ENCODE measurements around the gene FEZ2. TPM values are rescaled to one million over a fixed set of nuclear protein-coding genes. Genes with fewer than 3 reads are reported as not detected.

FEZ2 gene
- total and polyA plus RNA-seq, 10 of the 15 experiments (the other 5 are each of a cell fraction or from before 2014, with no cell fraction given), result 3.0 to 15.4 (median 6.6) TPM

GRCh38 chr2:36516136-36516870 is 81.7 kb downstream of the FEZ2 start:
- in situ Hi-C loops (cut with MboI), result no loop called here

More at GRCh38 chr2:36516136-36516870, 81.7 kb downstream of the FEZ2 start:
- Histone ChIP-seq H3K4me3 (no peak overlapping the region), H3K79me2 (ENCODE audit: control insufficient read depth, insufficient read depth, low read length) (no peaks in the 10 kb centered on the region), H2AFZ (ENCODE audit: control insufficient read depth, low read depth, low read length) (no peak overlapping the region), H3K4me2 (ENCODE audit: control insufficient read depth, insufficient read depth) (no peak overlapping the region), H3K9ac (ENCODE audit: control insufficient read depth, insufficient read depth, low read length) (no peak overlapping the region), H3K4me1 (ENCODE audit: control insufficient read depth, insufficient read depth, low read length) (no peaks in the 10 kb centered on the region), H3K9me3 (replicated peaks; ENCODE audit: control insufficient read depth, insufficient read depth, low read length) (no peaks in the 10 kb centered on the region), H3K27me3 (replicated peaks in 1 of 2; ENCODE audit: control insufficient read depth in 2 of 2, insufficient read depth in 2 of 2, low read length in 1 of 2) (no peaks in the 10 kb centered on the region), H3K27ac (ENCODE audit: control insufficient read depth, insufficient read depth) (no peak overlapping the region), H4K20me1 (ENCODE audit: control insufficient read depth, insufficient read depth) (no peaks in the 10 kb centered on the region), H3K36me3 (ENCODE audit: control insufficient read depth in 2 of 2, insufficient read depth in 2 of 2, low read length in 1 of 2) (no peaks in the 10 kb centered on the region)
- ATAC-seq (no peak), DNase-seq (ENCODE audit: low read depth, low spot score) (no peak), FAIRE-seq (no peak)
- CTCF ChIA-PET, result interaction anchor here (0.8 kb wide), 1 partner anchor 11 kb away, joined by 3 read pairs; no protein-coding TSS in a partner anchor
- RAD21 ChIA-PET (ENCODE audit: unreplicated experiment), result no interaction called here
- SMC1A ChIA-PET (ENCODE audit: uncharacterized antibody, unreplicated experiment), result interaction anchor here (1.2 kb wide), 2 partner anchors 14 to 265 kb away, joined by 3 to 5 read pairs; no protein-coding TSS in a partner anchor
- POLR2A ChIA-PET, result no interaction called here
- WGBS (ENCODE audit: insufficient coverage, insufficient replicate concordance, low lambda C conversion rate, missing lambda C conversion rate), result 30% methylated on average over 8 of the region's 8 CpGs
- BruUV-seq (replicated peaks), result no TSS peak
- intact Hi-C loops (cut with micrococcal nuclease; ENCODE audit: unreplicated experiment), result no loop called here
- TF ChIP-seq, protein P1, sequence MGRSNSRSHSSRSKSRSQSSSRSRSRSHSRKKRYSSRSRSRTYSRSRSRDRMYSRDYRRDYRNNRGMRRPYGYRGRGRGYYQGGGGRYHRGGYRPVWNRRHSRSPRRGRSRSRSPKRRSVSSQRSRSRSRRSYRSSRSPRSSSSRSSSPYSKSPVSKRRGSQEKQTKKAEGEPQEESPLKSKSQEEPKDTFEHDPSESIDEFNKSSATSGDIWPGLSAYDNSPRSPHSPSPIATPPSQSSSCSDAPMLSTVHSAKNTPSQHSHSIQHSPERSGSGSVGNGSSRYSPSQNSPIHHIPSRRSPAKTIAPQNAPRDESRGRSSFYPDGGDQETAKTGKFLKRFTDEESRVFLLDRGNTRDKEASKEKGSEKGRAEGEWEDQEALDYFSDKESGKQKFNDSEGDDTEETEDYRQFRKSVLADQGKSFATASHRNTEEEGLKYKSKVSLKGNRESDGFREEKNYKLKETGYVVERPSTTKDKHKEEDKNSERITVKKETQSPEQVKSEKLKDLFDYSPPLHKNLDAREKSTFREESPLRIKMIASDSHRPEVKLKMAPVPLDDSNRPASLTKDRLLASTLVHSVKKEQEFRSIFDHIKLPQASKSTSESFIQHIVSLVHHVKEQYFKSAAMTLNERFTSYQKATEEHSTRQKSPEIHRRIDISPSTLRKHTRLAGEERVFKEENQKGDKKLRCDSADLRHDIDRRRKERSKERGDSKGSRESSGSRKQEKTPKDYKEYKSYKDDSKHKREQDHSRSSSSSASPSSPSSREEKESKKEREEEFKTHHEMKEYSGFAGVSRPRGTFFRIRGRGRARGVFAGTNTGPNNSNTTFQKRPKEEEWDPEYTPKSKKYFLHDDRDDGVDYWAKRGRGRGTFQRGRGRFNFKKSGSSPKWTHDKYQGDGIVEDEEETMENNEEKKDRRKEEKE (IDR thresholded peaks at IDR 0.05), result no peak
- TF ChIP-seq ZBTB40 (IDR thresholded peaks at IDR 0.05; ENCODE audit: borderline replicate concordance), result no peak
- TF ChIP-seq SMAD5 (IDR thresholded peaks at IDR 0.05; ENCODE audit: low read depth), result no peak

Data from GM12878 (cell line).